Esophagus squamous epithelium (tissue), 5 donors: ENCODE data around the gene RPS15. TPM values are rescaled to one million over a fixed set of nuclear protein-coding genes. Genes with fewer than 3 reads are reported as not detected.

ENCODE experiments used
- DNase-seq: peaks from one replicate; lab custom pipeline; 2025; lab: John Stamatoyannopoulos, UW
- H3K27ac ChIP-seq, 4 donors: fragments of 200-600 bp; sonication (generic); one replicate each; pipeline ENCODE4 v1.5.1; 2016 to 2019; ENCODE audit warnings: mild to moderate bottlenecking in 1 of 4
- H3K27me3 ChIP-seq, 4 donors: fragments of 200-600 bp; sonication (generic); 1 replicate in 3 of 4; 2 replicates in 1 of 4; pipeline versions ENCODE4 v1.5.1 to v1.6.0; 2017 to 2021; ENCODE audit warnings: antibody characterized with exemption in 1 of 4
- H3K36me3 ChIP-seq, 3 donors: fragments of 200-600 bp; sonication (generic); one replicate each; pipeline ENCODE4 v1.5.1; 2016 to 2019
- H3K4me1 ChIP-seq, 3 donors: fragments of 200-600 bp; sonication (generic); one replicate each; pipeline ENCODE4 v1.5.1; 2017 to 2019
- H3K4me3 ChIP-seq, 4 donors: fragments of 200-600 bp; sonication (generic); 1 replicate in 3 of 4; 2 replicates in 1 of 4; pipeline ENCODE4 v1.5.1; 2016 to 2019; ENCODE audit warnings: mild to moderate bottlenecking in 2 of 4, moderate library complexity in 1 of 4
- H3K9me3 ChIP-seq, 3 donors: fragments of 200-600 bp; sonication (generic); one replicate each; pipeline ENCODE4 v1.5.1; 2016 to 2019
- CTCF ChIP-seq, 6 experiments: fragments of 450-650 bp in 4 of 6; fragments of 200-600 bp in 2 of 6; sonication (generic) in 2 of 6; IDR thresholded peaks; one replicate each; pipeline ENCODE4 v1.5.1; 2016 to 2019; ENCODE audit warnings: antibody characterized with exemption in 6 of 6, mild to moderate bottlenecking in 4 of 6, moderate library complexity in 4 of 6
- POLR2A ChIP-seq, 4 donors: fragments of 450-650 bp; IDR thresholded peaks; one replicate each; pipeline ENCODE4 v1.6.1; 2017; ENCODE audit warnings: antibody characterized with exemption in 4 of 4, mild to moderate bottlenecking in 4 of 4, moderate library complexity in 3 of 4
- WGBS, 2 donors: methylation state at CpG; one replicate each; pipeline ENCODE4 v1.1.5; 2018; 5-methylcytosine and 5-hydroxymethylcytosine counted together
- intact Hi-C: fragments of 100-400 bp; cut with DNase I; formaldehyde crosslinking; loops from one replicate; pipeline ENCODE4 v1.15.0; 2022
- total RNA-seq, 4 donors: library from RNA; depleted of rRNA; stranded (reverse); fragments of >200 nt; gene quantifications; one replicate each; pipeline ENCODE4 v1.1.0, GENCODE V29; 2016
- donor health status: DM: yes; HTN: yes; CAD: no.

Gene RPS15
- total RNA-seq, 4 donors from 2014 or later: 2,502 to 3,774 (median 3,129) TPM

DNA sequence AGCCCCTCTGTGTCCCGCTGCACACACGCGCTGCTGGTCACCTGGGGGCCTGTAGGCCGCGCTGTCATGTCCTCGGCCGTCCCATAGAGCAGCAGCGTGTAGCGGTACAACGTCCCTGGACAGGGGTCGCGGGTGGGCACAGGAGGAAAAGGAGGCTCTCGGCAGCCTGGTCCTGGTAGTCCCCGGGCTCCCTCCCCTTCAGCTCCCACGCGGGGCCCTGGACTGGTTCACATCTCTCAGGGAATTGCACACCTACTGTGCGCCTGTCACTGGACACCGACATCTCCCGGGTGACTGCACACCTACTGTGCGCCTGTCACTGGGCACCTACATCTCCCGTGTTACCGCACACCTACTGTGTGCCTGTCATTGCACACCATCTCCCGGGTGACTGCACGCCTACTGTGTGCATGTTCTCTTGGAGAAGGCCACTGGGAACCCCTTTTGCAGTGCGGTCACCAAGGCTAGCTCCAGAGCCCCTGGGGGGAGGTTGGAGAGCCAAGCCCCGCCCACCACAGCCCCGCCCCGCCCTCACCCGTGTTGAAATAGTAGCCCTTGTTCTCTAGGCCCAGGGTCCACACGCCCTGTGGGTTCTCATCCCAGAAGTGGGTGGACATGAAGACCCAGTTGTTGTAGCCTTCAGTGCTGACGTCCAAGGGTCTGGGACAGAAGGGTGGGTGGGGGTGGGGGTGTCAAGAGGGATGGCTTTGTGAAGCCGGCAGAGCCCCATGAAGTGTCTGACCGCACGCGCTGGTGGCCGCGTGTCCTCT is 44.4 kb downstream of the RPS15 start:
- Histone ChIP-seq H3K27me3 (no peaks in the 10 kb centered on the region), H3K36me3 (no peaks in the 10 kb centered on the region), H3K9me3 (no peaks in the 10 kb centered on the region), H3K27ac (no peak overlapping the region), H3K4me3 (no peak overlapping the region), H3K4me1 (peaks cover 9 to 23% (median 10%) of the 10 kb centered on the region in 3 donors)
- no peak for TF ChIP-seq CTCF (IDR thresholded peaks at IDR 0.05)
- TF ChIP-seq POLR2A (IDR thresholded peaks at IDR 0.05): no peak
- DNase-seq: no peak
- intact Hi-C loops: no loop called here
- 30 to 100% methylated on average over 2 to 6 of the region's 37 CpGs for WGBS, 2 donors

GRCh38 chr19:1483131-1483978 is 45.2 kb downstream of the RPS15 start:
- no peak for TF ChIP-seq CTCF (IDR thresholded peaks at IDR 0.05)
- no peak for TF ChIP-seq POLR2A (IDR thresholded peaks at IDR 0.05)

DNA sequence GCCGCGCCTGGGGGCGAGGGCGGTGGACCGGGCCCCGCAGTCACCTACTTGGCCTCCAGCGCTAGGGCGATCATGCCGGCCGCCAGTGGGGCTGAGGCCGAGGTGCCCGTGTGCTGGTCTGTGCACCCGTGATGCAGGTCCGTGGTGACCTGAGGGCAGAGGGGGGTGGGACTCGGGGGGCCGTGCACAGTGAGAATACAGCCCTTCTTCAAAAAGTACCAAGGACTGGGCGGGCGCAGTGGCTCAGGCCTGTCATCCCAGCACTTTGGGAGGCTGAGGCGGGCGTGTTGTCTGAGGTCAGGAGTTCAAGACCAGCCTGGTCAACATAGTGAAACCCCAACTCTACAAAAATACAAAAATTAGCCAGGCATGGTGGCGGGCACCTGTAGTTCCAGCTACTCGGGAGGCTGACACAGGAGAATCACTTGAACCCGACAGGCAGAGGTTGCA is 45.8 kb downstream of the RPS15 start:
- no peak for DNase-seq
- Histone ChIP-seq H3K27me3 (no peaks in the 10 kb centered on the region), H3K27ac (no peak overlapping the region), H3K4me3 (no peak overlapping the region), H3K4me1 (peaks cover 0 to 10% (median 0%) of the 10 kb centered on the region in 3 donors), H3K9me3 (no peaks in the 10 kb centered on the region), H3K36me3 (no peaks in the 10 kb centered on the region)
- TF ChIP-seq POLR2A (IDR thresholded peaks at IDR 0.05) (no peak), CTCF (IDR thresholded peaks at IDR 0.05) (no peak)
- WGBS, 2 donors: 87 to 91% methylated on average over 3 to 7 of the region's 23 CpGs
- intact Hi-C loops: no loop called here

More at GRCh38 chr19:1483131-1483978, 45.2 kb downstream of the RPS15 start:
- DNase-seq: no peak
- intact Hi-C loops: no loop called here
- no peak overlapping the region for H3K4me3 ChIP-seq
- 90 to 91% methylated on average over 4 to 14 of the region's 77 CpGs for WGBS, 2 donors
- no peaks in the 10 kb centered on the region for H3K9me3 ChIP-seq
- H3K27me3 ChIP-seq: no peaks in the 10 kb centered on the region
- H3K4me1 ChIP-seq: peaks cover under 1 to 15% (median 2%) of the 10 kb centered on the region in 3 donors
- no peaks in the 10 kb centered on the region for H3K36me3 ChIP-seq
- H3K27ac ChIP-seq: no peak overlapping the region

GRCh38 chr19:1486720-1487575 is 48.8 kb downstream of the RPS15 start:
- TF ChIP-seq CTCF (IDR thresholded peaks at IDR 0.05): no peak
- TF ChIP-seq POLR2A (IDR thresholded peaks at IDR 0.05): no peak
- no peak for DNase-seq
- H3K27ac ChIP-seq: no peak overlapping the region
- WGBS, 2 donors: 86 to 87% methylated on average over 10 to 13 of the region's 56 CpGs
- H3K9me3 ChIP-seq: no peaks in the 10 kb centered on the region
- H3K4me3 ChIP-seq: no peak overlapping the region
- intact Hi-C loops: no loop called here
- no peaks in the 10 kb centered on the region for H3K36me3 ChIP-seq
- peaks cover 16 to 22% (median 16%) of the 10 kb centered on the region in 3 donors for H3K4me1 ChIP-seq
- H3K27me3 ChIP-seq: peaks cover 0 to 7% (median 0%) of the 10 kb centered on the region in 4 donors
